Uterus (tissue), 2 donors: ENCODE data around the gene B4GALNT3.

Experiments used
- POLR2A ChIP-seq, 2 donors: fragments of 450-650 bp; IDR thresholded peaks; one replicate each; pipeline ENCODE4 v1.6.1; 2016; ENCODE audit warnings: antibody characterized with exemption in 2 of 2, mild to moderate bottlenecking in 1 of 2, moderate library complexity in 1 of 2
- TF ChIP-seq, protein P1 (sequence below), 4 experiments: fragments of 200-600 bp in 2 of 4; fragments of 450-650 bp in 2 of 4; sonication (generic) in 2 of 4; IDR thresholded peaks; one replicate each; pipeline ENCODE4 v1.5.1; 2016 to 2019; ENCODE audit warnings: antibody characterized with exemption in 4 of 4, mild to moderate bottlenecking in 2 of 4, moderate library complexity in 1 of 4

DNA sequence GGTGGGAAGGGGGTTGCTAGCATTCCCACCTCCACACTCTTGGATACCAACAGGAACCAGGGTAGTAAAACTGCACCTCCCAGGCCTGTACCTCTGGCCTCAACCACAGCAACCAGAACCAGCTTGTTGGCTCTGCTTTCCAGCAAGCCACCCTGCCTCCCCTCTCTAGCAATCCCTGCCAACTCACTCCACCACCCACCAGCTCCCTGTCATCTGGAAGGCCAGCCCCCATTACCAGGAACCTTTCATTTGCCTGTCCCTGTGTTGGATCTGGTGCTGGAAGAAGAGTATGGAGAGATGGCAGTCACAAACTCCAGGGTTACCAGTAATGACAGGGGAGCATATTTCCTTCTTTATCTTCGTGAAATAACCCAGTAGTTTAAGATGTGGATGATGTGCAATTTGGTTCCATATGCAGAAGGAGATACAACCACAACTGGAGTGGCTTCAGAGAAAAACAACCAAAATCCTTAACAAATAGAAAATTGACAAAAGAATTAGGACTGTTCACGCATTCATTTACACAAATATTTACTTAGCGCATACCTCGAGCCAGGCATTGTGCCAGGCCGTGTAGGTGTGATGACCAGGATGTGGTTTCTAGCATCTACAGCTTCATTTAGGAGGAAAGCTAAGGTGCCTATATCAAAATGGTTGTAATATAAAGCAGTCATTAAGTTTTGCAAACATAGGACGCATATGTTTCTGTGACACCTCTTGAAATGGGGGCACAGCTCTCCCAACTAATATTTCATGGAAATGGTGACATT, 3.4 kb downstream of the B4GALNT3 start:
- no peak for TF ChIP-seq POLR2A (IDR thresholded peaks at IDR 0.05)
- TF ChIP-seq, protein P1, sequence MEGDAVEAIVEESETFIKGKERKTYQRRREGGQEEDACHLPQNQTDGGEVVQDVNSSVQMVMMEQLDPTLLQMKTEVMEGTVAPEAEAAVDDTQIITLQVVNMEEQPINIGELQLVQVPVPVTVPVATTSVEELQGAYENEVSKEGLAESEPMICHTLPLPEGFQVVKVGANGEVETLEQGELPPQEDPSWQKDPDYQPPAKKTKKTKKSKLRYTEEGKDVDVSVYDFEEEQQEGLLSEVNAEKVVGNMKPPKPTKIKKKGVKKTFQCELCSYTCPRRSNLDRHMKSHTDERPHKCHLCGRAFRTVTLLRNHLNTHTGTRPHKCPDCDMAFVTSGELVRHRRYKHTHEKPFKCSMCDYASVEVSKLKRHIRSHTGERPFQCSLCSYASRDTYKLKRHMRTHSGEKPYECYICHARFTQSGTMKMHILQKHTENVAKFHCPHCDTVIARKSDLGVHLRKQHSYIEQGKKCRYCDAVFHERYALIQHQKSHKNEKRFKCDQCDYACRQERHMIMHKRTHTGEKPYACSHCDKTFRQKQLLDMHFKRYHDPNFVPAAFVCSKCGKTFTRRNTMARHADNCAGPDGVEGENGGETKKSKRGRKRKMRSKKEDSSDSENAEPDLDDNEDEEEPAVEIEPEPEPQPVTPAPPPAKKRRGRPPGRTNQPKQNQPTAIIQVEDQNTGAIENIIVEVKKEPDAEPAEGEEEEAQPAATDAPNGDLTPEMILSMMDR (IDR thresholded peaks at IDR 0.05), result no peak
